ENCODE measurements around the gene TET3.

DNA sequence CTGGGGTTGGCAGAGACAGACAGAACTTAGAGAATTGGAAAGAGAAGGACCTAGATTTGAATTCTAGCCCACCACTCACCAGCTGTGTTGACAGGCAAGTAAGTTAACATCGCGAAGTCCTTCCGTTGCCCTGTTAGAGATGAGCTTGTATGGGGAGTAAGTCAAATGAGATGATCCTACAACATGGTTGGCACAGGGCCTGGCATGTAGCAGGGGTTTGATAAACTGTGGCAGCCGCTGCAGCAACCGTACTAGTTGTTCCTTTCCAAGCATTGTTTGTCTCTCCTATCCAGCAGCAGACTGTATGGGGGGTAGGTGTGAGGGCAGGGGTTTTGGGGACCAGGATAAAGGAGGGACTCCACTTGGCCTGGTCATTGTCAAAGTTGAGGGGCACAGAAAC, 16.0 kb downstream of the TET3 start:
- TF ChIP-seq, protein P1, sequence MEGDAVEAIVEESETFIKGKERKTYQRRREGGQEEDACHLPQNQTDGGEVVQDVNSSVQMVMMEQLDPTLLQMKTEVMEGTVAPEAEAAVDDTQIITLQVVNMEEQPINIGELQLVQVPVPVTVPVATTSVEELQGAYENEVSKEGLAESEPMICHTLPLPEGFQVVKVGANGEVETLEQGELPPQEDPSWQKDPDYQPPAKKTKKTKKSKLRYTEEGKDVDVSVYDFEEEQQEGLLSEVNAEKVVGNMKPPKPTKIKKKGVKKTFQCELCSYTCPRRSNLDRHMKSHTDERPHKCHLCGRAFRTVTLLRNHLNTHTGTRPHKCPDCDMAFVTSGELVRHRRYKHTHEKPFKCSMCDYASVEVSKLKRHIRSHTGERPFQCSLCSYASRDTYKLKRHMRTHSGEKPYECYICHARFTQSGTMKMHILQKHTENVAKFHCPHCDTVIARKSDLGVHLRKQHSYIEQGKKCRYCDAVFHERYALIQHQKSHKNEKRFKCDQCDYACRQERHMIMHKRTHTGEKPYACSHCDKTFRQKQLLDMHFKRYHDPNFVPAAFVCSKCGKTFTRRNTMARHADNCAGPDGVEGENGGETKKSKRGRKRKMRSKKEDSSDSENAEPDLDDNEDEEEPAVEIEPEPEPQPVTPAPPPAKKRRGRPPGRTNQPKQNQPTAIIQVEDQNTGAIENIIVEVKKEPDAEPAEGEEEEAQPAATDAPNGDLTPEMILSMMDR (IDR thresholded peaks at IDR 0.05): no peak
- no peak for TF ChIP-seq POLR2A (IDR thresholded peaks at IDR 0.05)

Data from testis (tissue), 2 donors.